ENCODE measurements around the gene CACFD1. TPM values are rescaled to one million over a fixed set of nuclear protein-coding genes. Genes with fewer than 3 reads are reported as not detected.

The CACFD1 gene
- total and polyA plus RNA-seq, 2 donors (not counting 1 experiment from before 2014, with no cell fraction given): 27.4 to 31.1 TPM

DNA sequence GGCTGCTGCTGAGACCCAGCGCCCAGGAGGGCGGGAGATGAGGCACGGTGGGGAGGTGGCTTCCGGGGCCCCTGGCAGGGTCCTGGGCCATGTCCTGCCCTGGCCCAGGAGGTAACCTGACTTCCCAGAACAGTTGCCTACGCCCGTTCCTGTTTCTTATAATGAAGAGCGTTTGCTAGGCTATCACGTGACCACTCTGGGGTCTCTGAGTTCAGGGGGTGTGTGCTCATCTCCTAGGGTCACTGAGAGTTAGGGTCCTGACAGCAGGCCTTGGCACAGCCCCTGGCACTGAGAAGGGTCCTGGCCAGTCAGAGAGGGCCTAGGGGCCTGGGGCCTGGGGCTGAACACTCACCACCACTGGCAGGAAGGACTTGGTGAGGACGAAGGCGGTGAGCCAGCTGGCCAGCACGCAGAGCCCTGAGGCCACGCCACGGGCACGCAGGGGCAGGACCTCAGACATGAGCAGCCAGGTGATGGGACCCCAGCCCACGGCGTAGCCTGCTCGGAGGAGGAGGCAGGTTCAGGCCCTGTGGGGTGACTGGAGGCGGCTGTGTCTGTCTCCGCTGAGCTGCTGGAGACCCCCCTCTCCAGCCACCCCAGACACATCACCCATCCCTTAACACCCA is 13.1 kb downstream of the CACFD1 start:
- peaks cover 0 to 66% of the 10 kb centered on the region in 2 experiments for H3K36me3 ChIP-seq (replicated peaks in 1 of 2; ENCODE audit: control extremely low read depth in 1 of 2, control insufficient read depth in 1 of 2, extremely low read depth in 1 of 2, insufficient read depth in 2 of 2, low read length in 1 of 2)
- TF ChIP-seq EZH2 (IDR thresholded peaks at IDR 0.05; ENCODE audit: borderline replicate concordance, insufficient read depth, low read depth, low read length, poor library complexity, severe bottlenecking): no peak
- TF ChIP-seq, protein P1, sequence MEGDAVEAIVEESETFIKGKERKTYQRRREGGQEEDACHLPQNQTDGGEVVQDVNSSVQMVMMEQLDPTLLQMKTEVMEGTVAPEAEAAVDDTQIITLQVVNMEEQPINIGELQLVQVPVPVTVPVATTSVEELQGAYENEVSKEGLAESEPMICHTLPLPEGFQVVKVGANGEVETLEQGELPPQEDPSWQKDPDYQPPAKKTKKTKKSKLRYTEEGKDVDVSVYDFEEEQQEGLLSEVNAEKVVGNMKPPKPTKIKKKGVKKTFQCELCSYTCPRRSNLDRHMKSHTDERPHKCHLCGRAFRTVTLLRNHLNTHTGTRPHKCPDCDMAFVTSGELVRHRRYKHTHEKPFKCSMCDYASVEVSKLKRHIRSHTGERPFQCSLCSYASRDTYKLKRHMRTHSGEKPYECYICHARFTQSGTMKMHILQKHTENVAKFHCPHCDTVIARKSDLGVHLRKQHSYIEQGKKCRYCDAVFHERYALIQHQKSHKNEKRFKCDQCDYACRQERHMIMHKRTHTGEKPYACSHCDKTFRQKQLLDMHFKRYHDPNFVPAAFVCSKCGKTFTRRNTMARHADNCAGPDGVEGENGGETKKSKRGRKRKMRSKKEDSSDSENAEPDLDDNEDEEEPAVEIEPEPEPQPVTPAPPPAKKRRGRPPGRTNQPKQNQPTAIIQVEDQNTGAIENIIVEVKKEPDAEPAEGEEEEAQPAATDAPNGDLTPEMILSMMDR (IDR thresholded peaks at IDR 0.05): no peak
- H3K27ac ChIP-seq (ENCODE audit: low read length in 2 of 2): no peak overlapping the region
- H3K27ac Mint-ChIP-seq: no peak overlapping the region
- peaks cover 87% of the 10 kb centered on the region for H4K20me1 ChIP-seq (ENCODE audit: control insufficient read depth, insufficient read depth, low read length, poor library complexity, severe bottlenecking)
- DNase-seq (no peak), ATAC-seq (ENCODE audit: low read depth) (no peak)
- WGBS (ENCODE audit: insufficient coverage): 89% methylated on average over 19 of the region's 19 CpGs
- H3K4me2 ChIP-seq (replicated peaks; ENCODE audit: low read depth, low read length, poor library complexity, severe bottlenecking): no peak overlapping the region
- no peak overlapping the region for H3K4me3 ChIP-seq (ENCODE audit: control extremely low read depth in 1 of 5, extremely low read depth in 1 of 5, insufficient read depth in 1 of 5, low read depth in 2 of 5, low read length in 4 of 5)
- no peak overlapping the region for H3K4me3 Mint-ChIP-seq
- no peaks in the 10 kb centered on the region for H3K9me3 ChIP-seq (ENCODE audit: control extremely low read depth in 1 of 3, control insufficient read depth in 2 of 3, insufficient read depth in 1 of 3, low read length in 2 of 3)
- H3K79me2 ChIP-seq (ENCODE audit: control insufficient read depth, insufficient read depth, low read length): peaks cover 23% of the 10 kb centered on the region
- ChIA-PET POLR2A (interaction anchor here (0.7 kb wide), 1 partner anchor 521 kb away, joined by 3 read pairs; no protein-coding TSS in a partner anchor), CTCF (no interaction called here)
- H3K4me1 ChIP-seq (ENCODE audit: control insufficient read depth in 2 of 2, insufficient read depth in 2 of 2, low read length in 2 of 2): peaks cover 21 to 46% of the 10 kb centered on the region in 2 donors
- H3K9me3 Mint-ChIP-seq (ENCODE audit: insufficient read depth): no peaks in the 10 kb centered on the region
- no peak overlapping the region for H2AFZ ChIP-seq (ENCODE audit: insufficient read depth, low read depth, low read length, poor library complexity, severe bottlenecking)
- no peaks in the 10 kb centered on the region for H3K27me3 ChIP-seq (replicated peaks in 1 of 4; ENCODE audit: control extremely low read depth in 1 of 4, control insufficient read depth in 3 of 4, insufficient read depth in 4 of 4, low read length in 3 of 4)
- intact Hi-C loops (cut with micrococcal nuclease): loop anchor here (10.0 kb wide), 1 partner anchor 358 kb away; no protein-coding TSS in a partner anchor
- peaks cover 27% of the 10 kb centered on the region for H3K4me1 Mint-ChIP-seq
- no peak overlapping the region for H3K9ac ChIP-seq (ENCODE audit: low read length)
- no peaks in the 10 kb centered on the region for H3K27me3 Mint-ChIP-seq

DNA sequence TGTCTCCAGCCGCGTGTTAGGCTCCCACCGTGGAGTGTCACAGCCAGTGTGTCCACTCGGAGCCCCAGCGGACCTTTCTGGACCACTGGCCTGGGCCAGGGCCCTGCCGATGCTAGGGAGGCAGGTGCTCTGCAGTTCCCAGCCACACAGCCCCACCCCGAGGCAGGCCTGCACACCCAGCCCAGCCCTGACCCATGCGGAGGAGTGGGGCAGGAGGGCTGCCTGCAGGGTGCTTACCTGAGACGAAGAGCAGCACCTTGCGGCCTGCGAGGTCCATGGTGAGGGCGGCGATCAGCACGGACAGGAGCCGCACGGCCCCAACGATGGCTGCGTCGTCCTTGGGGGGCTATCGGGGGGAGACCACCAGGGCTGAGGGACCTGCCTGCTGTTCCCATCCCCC is 14.0 kb downstream of the CACFD1 start:
- no peak overlapping the region for H3K27ac Mint-ChIP-seq
- ATAC-seq (ENCODE audit: low read depth) (no peak), DNase-seq (no peak)
- Histone ChIP-seq H4K20me1 (ENCODE audit: control insufficient read depth, insufficient read depth, low read length, poor library complexity, severe bottlenecking) (peaks cover 85% of the 10 kb centered on the region), H3K9ac (ENCODE audit: low read length) (no peak overlapping the region), H3K4me2 (replicated peaks; ENCODE audit: low read depth, low read length, poor library complexity, severe bottlenecking) (peak overlapping the region; percentile 45), H3K9me3 (ENCODE audit: control extremely low read depth in 1 of 3, control insufficient read depth in 2 of 3, insufficient read depth in 1 of 3, low read length in 2 of 3) (no peaks in the 10 kb centered on the region), H3K4me1 (ENCODE audit: control insufficient read depth in 2 of 2, insufficient read depth in 2 of 2, low read length in 2 of 2) (peaks cover 25 to 53% of the 10 kb centered on the region in 2 donors), H3K79me2 (ENCODE audit: control insufficient read depth, insufficient read depth, low read length) (peaks cover 32% of the 10 kb centered on the region), H2AFZ (ENCODE audit: insufficient read depth, low read depth, low read length, poor library complexity, severe bottlenecking) (no peak overlapping the region), H3K36me3 (replicated peaks in 1 of 2; ENCODE audit: control extremely low read depth in 1 of 2, control insufficient read depth in 1 of 2, extremely low read depth in 1 of 2, insufficient read depth in 2 of 2, low read length in 1 of 2) (peaks cover 0 to 64% of the 10 kb centered on the region in 2 experiments), H3K4me3 (ENCODE audit: control extremely low read depth in 1 of 5, extremely low read depth in 1 of 5, insufficient read depth in 1 of 5, low read depth in 2 of 5, low read length in 4 of 5) (no peak overlapping the region), H3K27ac (ENCODE audit: low read length in 2 of 2) (no peak overlapping the region), H3K27me3 (replicated peaks in 1 of 4; ENCODE audit: control extremely low read depth in 1 of 4, control insufficient read depth in 3 of 4, insufficient read depth in 4 of 4, low read length in 3 of 4) (no peaks in the 10 kb centered on the region)
- no peak overlapping the region for H3K4me3 Mint-ChIP-seq
- TF ChIP-seq, protein P1 (IDR thresholded peaks at IDR 0.05): no peak
- no peak for TF ChIP-seq EZH2 (IDR thresholded peaks at IDR 0.05; ENCODE audit: borderline replicate concordance, insufficient read depth, low read depth, low read length, poor library complexity, severe bottlenecking)
- ChIA-PET CTCF (interaction anchor here (1.0 to 1.4 kb wide), 2 partner anchors 13 to 286 kb away, joined by 3 to 4 read pairs; no protein-coding TSS in a partner anchor), POLR2A (interaction anchor here (0.6 kb wide), 1 partner anchor 22 kb away, joined by 9 read pairs; no protein-coding TSS in a partner anchor)
- H3K27me3 Mint-ChIP-seq: no peaks in the 10 kb centered on the region
- H3K9me3 Mint-ChIP-seq (ENCODE audit: insufficient read depth): no peaks in the 10 kb centered on the region
- H3K4me1 Mint-ChIP-seq: peaks cover 32% of the 10 kb centered on the region
- 86% methylated on average over 20 of the region's 20 CpGs for WGBS (ENCODE audit: insufficient coverage)
- intact Hi-C loops (cut with micrococcal nuclease): loop anchor here (10.0 kb wide), 1 partner anchor 359 kb away; no protein-coding TSS in a partner anchor
